Measurements from ENCODE around the gene PSMC1.

Gene PSMC1

DNA sequence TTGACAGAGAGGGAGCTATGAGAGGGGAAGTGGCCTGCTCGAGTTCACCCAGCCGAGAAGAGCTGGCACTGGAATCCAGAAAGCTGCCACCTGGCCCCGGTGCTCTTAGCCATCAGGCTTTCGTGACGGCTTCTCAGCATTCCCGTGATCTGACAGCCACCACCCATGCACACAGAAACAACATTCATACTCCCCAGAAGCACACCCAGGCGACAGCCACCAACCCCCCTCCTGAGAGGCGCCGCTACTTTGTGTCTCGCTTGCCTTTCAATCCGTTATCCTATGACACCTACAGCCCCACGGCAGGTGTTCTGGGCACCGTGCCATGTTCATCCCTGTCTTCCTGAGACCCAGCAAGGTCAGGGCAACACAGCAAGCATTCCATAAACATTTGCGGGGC is 31.4 kb downstream of the PSMC1 start:
- H3K4me3 ChIP-seq (ENCODE audit: low read depth, low read length): no peak overlapping the region
- TF ChIP-seq, protein P1, sequence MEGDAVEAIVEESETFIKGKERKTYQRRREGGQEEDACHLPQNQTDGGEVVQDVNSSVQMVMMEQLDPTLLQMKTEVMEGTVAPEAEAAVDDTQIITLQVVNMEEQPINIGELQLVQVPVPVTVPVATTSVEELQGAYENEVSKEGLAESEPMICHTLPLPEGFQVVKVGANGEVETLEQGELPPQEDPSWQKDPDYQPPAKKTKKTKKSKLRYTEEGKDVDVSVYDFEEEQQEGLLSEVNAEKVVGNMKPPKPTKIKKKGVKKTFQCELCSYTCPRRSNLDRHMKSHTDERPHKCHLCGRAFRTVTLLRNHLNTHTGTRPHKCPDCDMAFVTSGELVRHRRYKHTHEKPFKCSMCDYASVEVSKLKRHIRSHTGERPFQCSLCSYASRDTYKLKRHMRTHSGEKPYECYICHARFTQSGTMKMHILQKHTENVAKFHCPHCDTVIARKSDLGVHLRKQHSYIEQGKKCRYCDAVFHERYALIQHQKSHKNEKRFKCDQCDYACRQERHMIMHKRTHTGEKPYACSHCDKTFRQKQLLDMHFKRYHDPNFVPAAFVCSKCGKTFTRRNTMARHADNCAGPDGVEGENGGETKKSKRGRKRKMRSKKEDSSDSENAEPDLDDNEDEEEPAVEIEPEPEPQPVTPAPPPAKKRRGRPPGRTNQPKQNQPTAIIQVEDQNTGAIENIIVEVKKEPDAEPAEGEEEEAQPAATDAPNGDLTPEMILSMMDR (IDR thresholded peaks at IDR 0.05; ENCODE audit: insufficient read depth, low read depth, low read length, missing control alignments): no peak
- no peak for DNase-seq (ENCODE audit: low read depth)

DNA sequence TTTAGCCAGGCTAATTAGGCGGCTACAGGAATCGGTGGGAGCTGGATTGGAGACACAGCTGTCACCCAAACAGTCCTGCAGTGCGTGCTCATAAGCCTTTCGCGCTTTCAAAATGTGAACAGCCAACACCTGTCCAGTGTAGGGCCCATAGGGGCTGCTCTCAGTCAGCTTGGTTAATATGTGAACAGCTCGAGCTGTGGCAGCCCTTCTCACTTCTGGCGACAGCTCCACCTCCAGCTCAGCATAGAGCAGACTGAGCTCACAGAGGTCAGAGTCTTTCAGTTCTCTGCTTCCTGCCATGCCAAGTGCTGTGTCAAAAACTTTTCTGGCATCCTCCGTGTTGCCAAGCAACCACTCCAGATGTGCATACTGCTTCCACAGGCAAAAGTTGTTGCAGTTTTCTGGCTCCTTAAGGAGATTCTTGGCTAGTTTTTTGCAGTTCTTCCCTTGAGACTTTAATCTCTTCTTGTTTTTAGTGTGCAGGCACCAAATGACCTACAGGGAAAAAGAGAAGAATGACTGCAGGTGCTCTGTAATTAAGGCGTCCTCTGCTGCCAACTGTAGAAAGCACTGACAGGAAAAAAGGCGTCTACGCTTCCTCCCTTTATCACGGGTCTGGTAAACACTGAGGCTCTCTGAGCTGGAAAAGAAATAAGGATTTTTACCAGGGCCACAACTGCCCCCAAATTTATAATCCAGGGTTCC is 32.5 kb downstream of the PSMC1 start:
- DNase-seq (ENCODE audit: low read depth): no peak
- TF ChIP-seq, protein P1 (IDR thresholded peaks at IDR 0.05; ENCODE audit: insufficient read depth, low read depth, low read length, missing control alignments): no peak
- no peak overlapping the region for H3K4me3 ChIP-seq (ENCODE audit: low read depth, low read length)

DNA sequence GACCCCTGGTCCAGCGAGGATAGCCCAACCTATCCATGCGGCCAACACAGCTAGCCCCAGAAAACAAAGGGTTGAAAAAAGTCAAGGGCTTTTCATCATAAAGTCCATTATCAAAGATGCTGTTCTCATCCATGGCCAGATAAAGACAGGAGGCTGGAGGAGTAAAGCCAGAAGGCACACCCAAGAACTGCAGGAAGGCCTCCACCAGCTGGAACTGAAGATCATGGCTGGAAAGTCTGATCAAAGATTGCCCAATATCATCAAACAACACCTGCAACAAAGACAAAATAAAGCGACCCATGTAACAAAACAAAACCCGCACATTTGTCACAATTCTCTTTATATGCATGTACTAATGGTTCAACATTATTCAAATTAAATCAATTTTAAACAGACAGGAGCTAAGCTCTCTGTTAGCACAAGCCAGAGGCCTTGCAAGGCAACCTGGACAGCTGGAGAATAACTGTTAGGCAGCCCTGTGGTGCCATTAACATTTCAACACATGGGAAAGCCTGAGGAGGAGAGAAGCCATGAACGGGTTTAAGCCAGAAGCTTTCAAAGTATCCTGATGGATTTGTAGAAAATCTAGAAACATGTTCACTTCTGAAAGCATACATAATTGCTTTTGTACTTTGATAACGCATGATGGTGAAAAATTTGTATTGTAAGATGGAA is 34.1 kb downstream of the PSMC1 start:
- TF ChIP-seq, protein P1 (IDR thresholded peaks at IDR 0.05; ENCODE audit: insufficient read depth, low read depth, low read length, missing control alignments): no peak
- DNase-seq (ENCODE audit: low read depth): no peak

DNA sequence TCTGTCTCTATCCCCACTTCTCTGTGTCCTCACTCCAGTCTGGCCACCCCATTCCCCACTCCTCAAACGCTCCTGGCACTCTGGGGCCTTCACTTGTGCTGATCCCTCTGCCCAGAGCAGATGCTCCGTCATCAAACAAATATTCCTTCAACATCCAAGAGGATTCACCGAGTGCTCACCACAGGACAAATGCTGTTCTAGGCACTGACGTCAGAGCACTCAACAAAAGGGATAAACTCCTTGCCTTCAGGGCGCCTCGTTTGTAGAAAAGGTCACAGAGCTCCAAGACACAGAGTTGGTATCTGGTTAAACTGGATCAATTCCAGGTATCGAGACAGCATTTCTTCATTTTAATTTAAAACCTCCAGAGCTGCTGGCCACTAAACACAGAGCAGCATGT is 35.3 kb downstream of the PSMC1 start:
- no peak overlapping the region for H3K4me3 ChIP-seq (ENCODE audit: low read depth, low read length)
- DNase-seq (ENCODE audit: low read depth): no peak
- TF ChIP-seq, protein P1 (IDR thresholded peaks at IDR 0.05; ENCODE audit: insufficient read depth, low read depth, low read length, missing control alignments): no peak

More for the DNA sequence above, 34.1 kb downstream of the PSMC1 start:
- no peak overlapping the region for H3K4me3 ChIP-seq (ENCODE audit: low read depth, low read length)

DNA sequence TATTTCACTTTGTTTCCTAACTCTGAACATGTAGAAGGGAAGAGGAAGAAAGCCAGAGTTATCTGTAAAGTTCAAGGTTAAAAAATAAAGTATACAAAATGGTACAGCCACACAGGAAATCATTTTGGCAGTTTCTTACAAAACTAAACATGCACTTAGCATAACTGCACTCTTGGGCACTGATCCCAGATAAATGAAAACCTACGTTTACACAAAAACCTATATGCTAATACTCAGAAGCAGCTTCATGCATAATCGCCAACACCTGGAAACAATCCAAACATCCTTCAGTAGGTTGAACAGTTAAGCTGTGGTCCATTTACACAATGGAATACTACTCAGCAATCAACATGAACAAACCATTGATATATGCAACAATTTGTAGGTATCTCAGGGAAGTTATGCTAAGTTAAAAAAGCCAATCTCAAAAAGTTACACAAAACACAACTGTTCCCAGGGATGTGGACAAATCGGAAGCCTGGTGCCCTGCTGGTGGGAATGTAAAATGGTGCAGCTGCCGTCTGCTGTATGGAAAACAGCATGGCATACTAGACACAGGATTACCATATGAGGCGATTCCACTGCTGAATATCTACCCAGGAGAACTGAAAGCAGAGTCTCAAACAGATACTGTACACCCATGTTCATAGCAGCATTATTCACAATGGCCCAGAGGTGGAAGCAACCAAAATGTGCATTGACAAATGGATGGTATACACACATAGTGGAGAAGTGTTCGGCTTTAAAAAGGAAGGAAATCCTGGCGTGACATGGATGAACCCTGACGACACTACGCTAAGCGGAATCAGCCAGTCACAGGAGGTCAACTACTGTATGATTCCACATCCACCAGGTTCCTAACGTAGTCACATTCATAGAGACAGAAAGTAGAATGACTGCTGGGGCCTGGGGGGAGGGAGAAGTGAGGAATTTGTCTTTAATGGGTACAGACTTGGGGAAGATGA is 37.7 kb downstream of the PSMC1 start:
- no peak for DNase-seq (ENCODE audit: low read depth)
- no peak overlapping the region for H3K4me3 ChIP-seq (ENCODE audit: low read depth, low read length)
- TF ChIP-seq, protein P1 (IDR thresholded peaks at IDR 0.05; ENCODE audit: insufficient read depth, low read depth, low read length, missing control alignments): no peak

GRCh38 chr14:90294872-90295271 is 38.5 kb downstream of the PSMC1 start:
- DNase-seq (ENCODE audit: low read depth): no peak
- no peak overlapping the region for H3K4me3 ChIP-seq (ENCODE audit: low read depth, low read length)
- TF ChIP-seq, protein P1 (IDR thresholded peaks at IDR 0.05; ENCODE audit: insufficient read depth, low read depth, low read length, missing control alignments): no peak
